GM23338 (cell line): Measurements from ENCODE around the gene LCN12. TPM values are rescaled to one million over a fixed set of nuclear protein-coding genes. Genes with fewer than 3 reads are reported as not detected.

ENCODE experiments used
- ATAC-seq: fragments of 200-7000 bp; cut with Tn5 transposase; 3 replicates; pipeline ENCODE4 v1.9.1; 2020
- DNase-seq: peaks from one replicate; pipeline ENCODE4 v3.0.0-alpha.2; 2015; ENCODE audit warnings: low spot score
- H2AFZ ChIP-seq: fragments of 200-600 bp; sonication (generic); 2 replicates; pipeline ENCODE4 v1.8.0; 2016; ENCODE audit warnings: antibody characterized with exemption, mild to moderate bottlenecking, moderate library complexity
- H3F3A ChIP-seq: fragments of 200-600 bp; sonication (generic); replicated peaks from 2 replicates; pipeline ENCODE4 v1.8.0; 2017; ENCODE audit warnings: antibody characterized with exemption, mixed run types, low read depth
- H3K27ac ChIP-seq: fragments of 200-600 bp; sonication (generic); 2 replicates; pipeline ENCODE4 v1.6.1; 2016; ENCODE audit warnings: low read depth
- H3K27me3 ChIP-seq: fragments of 200-600 bp; sonication (generic); 2 replicates; pipeline ENCODE4 v1.8.0; 2016; ENCODE audit warnings: mild to moderate bottlenecking, mixed run types, moderate library complexity; ENCODE audit not compliant: insufficient read depth
- H3K36me3 ChIP-seq: fragments of 200-600 bp; sonication (generic); 2 replicates; pipeline ENCODE4 v1.8.0; 2016; ENCODE audit warnings: mild to moderate bottlenecking; ENCODE audit not compliant: insufficient read depth
- H3K4me1 ChIP-seq: fragments of 200-600 bp; sonication (generic); 2 replicates; pipeline ENCODE4 v1.8.0; 2016; ENCODE audit warnings: mild to moderate bottlenecking, moderate library complexity; ENCODE audit not compliant: insufficient read depth
- H3K4me2 ChIP-seq: fragments of 200-600 bp; sonication (generic); 2 replicates; pipeline ENCODE4 v1.7.1; 2017; ENCODE audit warnings: mixed run types
- H3K4me3 ChIP-seq: fragments of 200-600 bp; sonication (generic); 2 replicates; pipeline ENCODE4 v1.6.1; 2016; ENCODE audit warnings: mixed run types
- H3K79me2 ChIP-seq: fragments of 200-600 bp; sonication (generic); replicated peaks from 2 replicates; pipeline ENCODE4 v1.8.0; 2017; ENCODE audit warnings: mild to moderate bottlenecking; ENCODE audit not compliant: insufficient read depth
- H3K9me2 ChIP-seq: fragments of 200-600 bp; sonication (generic); 2 replicates; pipeline ENCODE4 v1.8.0; 2017; ENCODE audit not compliant: insufficient read depth
- H4K20me1 ChIP-seq: fragments of 200-600 bp; sonication (generic); replicated peaks from 2 replicates; pipeline ENCODE4 v1.8.0; 2017; ENCODE audit warnings: mild to moderate bottlenecking; ENCODE audit not compliant: insufficient read depth
- H3K27ac Mint-ChIP-seq: 2 replicates; pipeline ENCODE4 v1.8.0; 2020; ENCODE audit warnings: inconsistent platforms, mild to moderate bottlenecking, moderate library complexity, mixed read lengths
- H3K27me3 Mint-ChIP-seq: 3 replicates; pipeline ENCODE4 v1.8.0; 2022; ENCODE audit warnings: low read depth, mild to moderate bottlenecking, moderate library complexity, mixed read lengths, inconsistent platforms; ENCODE audit not compliant: insufficient read depth, poor library complexity
- H3K36me3 Mint-ChIP-seq: 3 replicates; pipeline ENCODE4 v1.8.0; 2021; ENCODE audit warnings: low read depth, mild to moderate bottlenecking, inconsistent platforms, moderate library complexity, mixed read lengths
- H3K4me1 Mint-ChIP-seq: 3 replicates; pipeline ENCODE4 v1.8.0; 2020; ENCODE audit warnings: mild to moderate bottlenecking, inconsistent platforms, mixed read lengths
- H3K4me3 Mint-ChIP-seq: 3 replicates; pipeline ENCODE4 v1.8.0; 2021; ENCODE audit warnings: moderate library complexity, mild to moderate bottlenecking, inconsistent platforms, mixed read lengths
- H3K9me3 Mint-ChIP-seq: 3 replicates; pipeline ENCODE4 v1.8.0; 2020; ENCODE audit warnings: moderate library complexity, mild to moderate bottlenecking, inconsistent platforms, mixed read lengths
- CREB1 ChIP-seq: fragments of 250-450 bp; sonication (Bioruptor Pico); IDR thresholded peaks from 2 replicates; pipeline ENCODE4 v1.5.0; 2020; ENCODE audit warnings: low read depth, mild to moderate bottlenecking, moderate library complexity
- EZH2phosphoT487 ChIP-seq: fragments of 200-600 bp; sonication (generic); IDR thresholded peaks from one replicate; pipeline ENCODE4 v1.8.1; 2018; ENCODE audit warnings: antibody characterized with exemption; ENCODE audit not compliant: unreplicated experiment
- NANOG ChIP-seq: IDR thresholded peaks from 2 replicates; pipeline ENCODE4 v1.6.1; 2016; ENCODE audit warnings: antibody characterized with exemption, borderline replicate concordance
- STAT1 ChIP-seq: IDR thresholded peaks from one replicate; pipeline ENCODE4 v1.6.1; 2016; ENCODE audit warnings: antibody characterized with exemption; ENCODE audit not compliant: unreplicated experiment
- ZNF114 ChIP-seq: fragments of 250-450 bp; sonication (Bioruptor Pico); IDR thresholded peaks from 2 replicates; pipeline ENCODE4 v1.5.0; 2020; ENCODE audit warnings: mild to moderate bottlenecking, moderate library complexity
- ZNF331 ChIP-seq: fragments of 250-450 bp; sonication (Bioruptor Pico); IDR thresholded peaks from 2 replicates; pipeline ENCODE4 v1.5.0; 2020; ENCODE audit warnings: low read depth, mild to moderate bottlenecking, moderate library complexity
- polyA plus RNA-seq: library from polyadenylated mRNA; unstranded; fragments of >200 nt; fragmentation: Nextera tagmentation; extraction: Ambion mirVana; gene quantifications from 2 replicates; pipeline ENCODE4 v1.2.1, GENCODE V29; 2016
- total RNA-seq: library from RNA; depleted of rRNA; stranded (reverse); fragments of >200 nt; shearing (Covaris generic); gene quantifications from 2 replicates; pipeline ENCODE4 v1.2.3, GENCODE V29; 2014
- TF ChIP-seq, protein P1 (sequence below), 2 experiments: fragments of 200-600 bp in 1 of 2; sonication (generic) in 1 of 2; conservative IDR thresholded peaks; 2 replicates each; pipeline versions ENCODE4 v1.5.1 to v1.6.1; 2016 to 2017; ENCODE audit warnings: antibody characterized with exemption in 2 of 2, low read depth in 2 of 2, mild to moderate bottlenecking in 2 of 2, moderate library complexity in 1 of 2
- TF ChIP-seq, protein P2 (sequence below): IDR thresholded peaks from 2 replicates; pipeline ENCODE4 v1.6.1; 2016; ENCODE audit warnings: antibody characterized with exemption
- TF ChIP-seq, protein P3 (sequence below): fragments of 250-450 bp; sonication (Bioruptor Pico); IDR thresholded peaks from 2 replicates; pipeline ENCODE4 v1.5.0; 2020; ENCODE audit warnings: mild to moderate bottlenecking, moderate library complexity

Gene LCN12
- total and polyA plus RNA-seq, 2 experiments from 2014 or later: 0.39 to 0.69 TPM

DNA sequence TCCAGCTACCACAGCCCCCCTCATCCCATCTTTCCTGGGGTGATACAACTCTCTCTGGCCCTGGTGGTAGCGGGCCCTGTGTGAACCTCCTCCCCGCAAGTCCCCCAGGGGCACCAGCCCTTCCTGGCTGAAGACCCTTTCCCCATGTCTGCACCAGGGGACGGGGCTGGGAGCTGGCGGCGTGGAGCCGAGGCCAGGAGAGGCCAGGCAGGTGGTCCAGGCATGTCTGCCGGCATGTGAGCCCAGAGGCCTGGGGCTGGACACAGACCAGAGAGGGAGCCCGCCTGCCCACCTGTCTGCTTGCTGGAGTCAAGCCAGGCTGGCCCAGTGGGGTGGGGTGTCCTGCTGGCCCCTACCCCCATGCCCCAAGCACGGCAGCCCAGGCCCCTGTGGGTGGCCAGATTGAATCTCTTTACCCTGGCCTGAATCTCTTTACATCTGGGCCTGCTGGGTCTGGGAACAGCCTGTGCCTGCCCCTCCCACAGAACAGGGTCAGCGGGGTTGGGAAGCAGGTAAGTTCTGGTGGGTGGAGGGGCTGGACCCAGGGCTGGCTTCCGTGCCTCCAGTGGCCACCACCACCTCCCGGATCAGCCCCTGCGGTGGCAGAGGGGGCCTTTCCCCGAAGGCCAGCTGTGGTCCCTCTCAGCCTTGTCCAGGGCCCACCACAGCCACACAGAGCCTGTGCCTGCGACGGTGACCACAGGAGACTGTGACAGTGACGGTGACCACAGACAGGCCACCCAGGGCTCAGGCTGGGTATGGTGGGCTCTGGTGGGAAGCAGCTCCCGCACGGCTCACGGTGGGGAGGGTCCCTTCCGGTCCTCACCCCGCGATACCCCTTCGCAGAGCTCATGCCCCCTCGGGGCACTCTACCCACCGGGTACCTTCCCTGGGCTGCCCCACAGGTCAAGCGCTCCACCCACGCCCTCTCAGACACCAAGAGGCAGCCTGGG lies 7.1 kb downstream of the LCN12 start:
- H2AFZ ChIP-seq: no peak overlapping the region
- H3K4me2 ChIP-seq: no peak overlapping the region
- H3K4me3 ChIP-seq: no peak overlapping the region
- Mint-ChIP-seq H3K4me3 (no peak overlapping the region), H3K27me3 (peaks cover 4% of the 10 kb centered on the region), H3K27ac (no peak overlapping the region), H3K9me3 (peaks cover 4% of the 10 kb centered on the region; the same call in 2 of the 3 replicates), H3K36me3 (no peaks in the 10 kb centered on the region; the same call in 2 of the 3 replicates), H3K4me1 (no peaks in the 10 kb centered on the region; the same call in 2 of the 3 replicates)
- no peak overlapping the region for H3K27ac ChIP-seq
- DNase-seq (no peak), ATAC-seq (peak; percentile 31)
- no peaks in the 10 kb centered on the region for H3F3A ChIP-seq
- no peaks in the 10 kb centered on the region for H4K20me1 ChIP-seq
- 0 out of 2 replicates have a peak, but pooled peaks cover 6% of the 10 kb centered on the region for H3K9me2 ChIP-seq
- no peak for TF ChIP-seq STAT1
- TF ChIP-seq CREB1 (CRISPR knock-in tag): no peak
- TF ChIP-seq, protein P1, sequence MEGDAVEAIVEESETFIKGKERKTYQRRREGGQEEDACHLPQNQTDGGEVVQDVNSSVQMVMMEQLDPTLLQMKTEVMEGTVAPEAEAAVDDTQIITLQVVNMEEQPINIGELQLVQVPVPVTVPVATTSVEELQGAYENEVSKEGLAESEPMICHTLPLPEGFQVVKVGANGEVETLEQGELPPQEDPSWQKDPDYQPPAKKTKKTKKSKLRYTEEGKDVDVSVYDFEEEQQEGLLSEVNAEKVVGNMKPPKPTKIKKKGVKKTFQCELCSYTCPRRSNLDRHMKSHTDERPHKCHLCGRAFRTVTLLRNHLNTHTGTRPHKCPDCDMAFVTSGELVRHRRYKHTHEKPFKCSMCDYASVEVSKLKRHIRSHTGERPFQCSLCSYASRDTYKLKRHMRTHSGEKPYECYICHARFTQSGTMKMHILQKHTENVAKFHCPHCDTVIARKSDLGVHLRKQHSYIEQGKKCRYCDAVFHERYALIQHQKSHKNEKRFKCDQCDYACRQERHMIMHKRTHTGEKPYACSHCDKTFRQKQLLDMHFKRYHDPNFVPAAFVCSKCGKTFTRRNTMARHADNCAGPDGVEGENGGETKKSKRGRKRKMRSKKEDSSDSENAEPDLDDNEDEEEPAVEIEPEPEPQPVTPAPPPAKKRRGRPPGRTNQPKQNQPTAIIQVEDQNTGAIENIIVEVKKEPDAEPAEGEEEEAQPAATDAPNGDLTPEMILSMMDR (conservative IDR thresholded peaks at IDR 0.05; ENCODE audit: low read depth in 2 of 2): no peak
- no peak for TF ChIP-seq ZNF114 (CRISPR knock-in tag)
- TF ChIP-seq NANOG: no peak
- TF ChIP-seq, protein P2, sequence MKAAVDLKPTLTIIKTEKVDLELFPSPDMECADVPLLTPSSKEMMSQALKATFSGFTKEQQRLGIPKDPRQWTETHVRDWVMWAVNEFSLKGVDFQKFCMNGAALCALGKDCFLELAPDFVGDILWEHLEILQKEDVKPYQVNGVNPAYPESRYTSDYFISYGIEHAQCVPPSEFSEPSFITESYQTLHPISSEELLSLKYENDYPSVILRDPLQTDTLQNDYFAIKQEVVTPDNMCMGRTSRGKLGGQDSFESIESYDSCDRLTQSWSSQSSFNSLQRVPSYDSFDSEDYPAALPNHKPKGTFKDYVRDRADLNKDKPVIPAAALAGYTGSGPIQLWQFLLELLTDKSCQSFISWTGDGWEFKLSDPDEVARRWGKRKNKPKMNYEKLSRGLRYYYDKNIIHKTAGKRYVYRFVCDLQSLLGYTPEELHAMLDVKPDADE: no peak
- TF ChIP-seq, protein P3, sequence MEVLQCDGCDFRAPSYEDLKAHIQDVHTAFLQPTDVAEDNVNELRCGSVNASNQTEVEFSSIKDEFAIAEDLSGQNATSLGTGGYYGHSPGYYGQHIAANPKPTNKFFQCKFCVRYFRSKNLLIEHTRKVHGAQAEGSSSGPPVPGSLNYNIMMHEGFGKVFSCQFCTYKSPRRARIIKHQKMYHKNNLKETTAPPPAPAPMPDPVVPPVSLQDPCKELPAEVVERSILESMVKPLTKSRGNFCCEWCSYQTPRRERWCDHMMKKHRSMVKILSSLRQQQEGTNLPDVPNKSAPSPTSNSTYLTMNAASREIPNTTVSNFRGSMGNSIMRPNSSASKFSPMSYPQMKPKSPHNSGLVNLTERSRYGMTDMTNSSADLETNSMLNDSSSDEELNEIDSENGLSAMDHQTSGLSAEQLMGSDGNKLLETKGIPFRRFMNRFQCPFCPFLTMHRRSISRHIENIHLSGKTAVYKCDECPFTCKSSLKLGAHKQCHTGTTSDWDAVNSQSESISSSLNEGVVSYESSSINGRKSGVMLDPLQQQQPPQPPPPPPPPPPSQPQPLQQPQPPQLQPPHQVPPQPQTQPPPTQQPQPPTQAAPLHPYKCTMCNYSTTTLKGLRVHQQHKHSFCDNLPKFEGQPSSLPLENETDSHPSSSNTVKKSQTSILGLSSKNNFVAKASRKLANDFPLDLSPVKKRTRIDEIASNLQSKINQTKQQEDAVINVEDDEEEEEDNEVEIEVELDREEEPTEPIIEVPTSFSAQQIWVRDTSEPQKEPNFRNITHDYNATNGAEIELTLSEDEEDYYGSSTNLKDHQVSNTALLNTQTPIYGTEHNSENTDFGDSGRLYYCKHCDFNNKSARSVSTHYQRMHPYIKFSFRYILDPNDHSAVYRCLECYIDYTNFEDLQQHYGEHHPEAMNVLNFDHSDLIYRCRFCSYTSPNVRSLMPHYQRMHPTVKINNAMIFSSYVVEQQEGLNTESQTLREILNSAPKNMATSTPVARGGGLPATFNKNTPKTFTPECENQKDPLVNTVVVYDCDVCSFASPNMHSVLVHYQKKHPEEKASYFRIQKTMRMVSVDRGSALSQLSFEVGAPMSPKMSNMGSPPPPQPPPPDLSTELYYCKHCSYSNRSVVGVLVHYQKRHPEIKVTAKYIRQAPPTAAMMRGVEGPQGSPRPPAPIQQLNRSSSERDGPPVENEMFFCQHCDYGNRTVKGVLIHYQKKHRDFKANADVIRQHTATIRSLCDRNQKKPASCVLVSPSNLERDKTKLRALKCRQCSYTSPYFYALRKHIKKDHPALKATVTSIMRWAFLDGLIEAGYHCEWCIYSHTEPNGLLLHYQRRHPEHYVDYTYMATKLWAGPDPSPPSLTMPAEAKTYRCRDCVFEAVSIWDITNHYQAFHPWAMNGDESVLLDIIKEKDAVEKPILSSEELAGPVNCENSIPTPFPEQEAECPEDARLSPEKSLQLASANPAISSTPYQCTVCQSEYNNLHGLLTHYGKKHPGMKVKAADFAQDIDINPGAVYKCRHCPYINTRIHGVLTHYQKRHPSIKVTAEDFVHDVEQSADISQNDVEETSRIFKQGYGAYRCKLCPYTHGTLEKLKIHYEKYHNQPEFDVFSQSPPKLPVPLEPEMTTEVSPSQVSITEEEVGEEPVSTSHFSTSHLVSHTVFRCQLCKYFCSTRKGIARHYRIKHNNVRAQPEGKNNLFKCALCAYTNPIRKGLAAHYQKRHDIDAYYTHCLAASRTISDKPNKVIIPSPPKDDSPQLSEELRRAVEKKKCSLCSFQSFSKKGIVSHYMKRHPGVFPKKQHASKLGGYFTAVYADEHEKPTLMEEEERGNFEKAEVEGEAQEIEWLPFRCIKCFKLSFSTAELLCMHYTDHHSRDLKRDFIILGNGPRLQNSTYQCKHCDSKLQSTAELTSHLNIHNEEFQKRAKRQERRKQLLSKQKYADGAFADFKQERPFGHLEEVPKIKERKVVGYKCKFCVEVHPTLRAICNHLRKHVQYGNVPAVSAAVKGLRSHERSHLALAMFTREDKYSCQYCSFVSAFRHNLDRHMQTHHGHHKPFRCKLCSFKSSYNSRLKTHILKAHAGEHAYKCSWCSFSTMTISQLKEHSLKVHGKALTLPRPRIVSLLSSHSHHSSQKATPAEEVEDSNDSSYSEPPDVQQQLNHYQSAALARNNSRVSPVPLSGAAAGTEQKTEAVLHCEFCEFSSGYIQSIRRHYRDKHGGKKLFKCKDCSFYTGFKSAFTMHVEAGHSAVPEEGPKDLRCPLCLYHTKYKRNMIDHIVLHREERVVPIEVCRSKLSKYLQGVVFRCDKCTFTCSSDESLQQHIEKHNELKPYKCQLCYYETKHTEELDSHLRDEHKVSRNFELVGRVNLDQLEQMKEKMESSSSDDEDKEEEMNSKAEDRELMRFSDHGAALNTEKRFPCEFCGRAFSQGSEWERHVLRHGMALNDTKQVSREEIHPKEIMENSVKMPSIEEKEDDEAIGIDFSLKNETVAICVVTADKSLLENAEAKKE (CRISPR knock-in tag): no peak
- no peak for TF ChIP-seq EZH2phosphoT487
- no peak for TF ChIP-seq ZNF331 (CRISPR knock-in tag)
- H3K27me3 ChIP-seq: no peaks in the 10 kb centered on the region
- no peaks in the 10 kb centered on the region for H3K79me2 ChIP-seq
- H3K4me1 ChIP-seq: no peaks in the 10 kb centered on the region
- H3K36me3 ChIP-seq: no peaks in the 10 kb centered on the region
